A673 (cell line): ENCODE results near the gene LDB1. TPM values are rescaled to one million over a fixed set of nuclear protein-coding genes. Genes with fewer than 3 reads are reported as not detected.

Source experiments
- BruUV-seq: library from RNA; stranded (reverse); fragments of 400-500 nt; replicated peaks from 2 replicates; lab custom pipeline; 2021; lab: Mats Ljungman, UMichigan
- CTCF ChIA-PET: fragments of 300-600 bp; sonication (Branson Sonifier 250); formaldehyde crosslinking; loops from one replicate; lab custom pipeline; 2022; ENCODE audit warnings: antibody characterized with exemption; lab: Charles Lee
- POLR2A ChIA-PET: fragments of 300-600 bp; sonication (Branson Sonifier 250); formaldehyde crosslinking; loops from one replicate; lab custom pipeline; 2022; ENCODE audit warnings: antibody characterized with exemption; ENCODE audit not compliant: low non-redundant PET; lab: Charles Lee
- DNase-seq: peaks from one replicate; pipeline ENCODE4 v3.0.0-alpha.2; 2015; ENCODE audit warnings: low spot score
- H3K27ac ChIP-seq: fragments of 200-600 bp; sonication (generic); 2 replicates; pipeline ENCODE4 v1.5.1; 2016; ENCODE audit warnings: mixed run types, low read depth, mild to moderate bottlenecking, mixed read lengths, antibody characterized with exemption, low read length; ENCODE audit not compliant: poor library complexity, severe bottlenecking
- H3K27me3 ChIP-seq: fragments of 200-600 bp; sonication (generic); replicated peaks from 2 replicates; pipeline ENCODE4 v1.6.1; 2017; ENCODE audit warnings: mixed run types, low read depth, mild to moderate bottlenecking, mixed read lengths, antibody characterized with exemption, low read length; ENCODE audit not compliant: insufficient read depth, poor library complexity
- H3K36me3 ChIP-seq: fragments of 200-600 bp; sonication (generic); 2 replicates; pipeline ENCODE4 v1.6.1; 2016; ENCODE audit warnings: mixed run types, mild to moderate bottlenecking, mixed read lengths, antibody characterized with exemption, low read length; ENCODE audit not compliant: insufficient read depth, poor library complexity, severe bottlenecking
- H3K4me1 ChIP-seq: fragments of 200-600 bp; sonication (generic); 2 replicates; pipeline ENCODE4 v1.6.1; 2017; ENCODE audit warnings: mixed run types, mild to moderate bottlenecking, mixed read lengths, antibody characterized with exemption, low read length; ENCODE audit not compliant: insufficient read depth, poor library complexity, severe bottlenecking
- H3K4me3 ChIP-seq: fragments of 200-600 bp; sonication (generic); 2 replicates; pipeline ENCODE4 v1.5.1; 2016; ENCODE audit warnings: low read depth, mixed run types, mild to moderate bottlenecking, mixed read lengths, low read length; ENCODE audit not compliant: poor library complexity, severe bottlenecking
- H3K9me3 ChIP-seq: fragments of 200-600 bp; sonication (generic); 2 replicates; pipeline ENCODE4 v1.6.1; 2016; ENCODE audit warnings: mixed run types, low read depth, mild to moderate bottlenecking, mixed read lengths, antibody characterized with exemption, low read length; ENCODE audit not compliant: poor library complexity, severe bottlenecking
- EZH2 ChIP-seq: fragments of 200-600 bp; sonication (generic); IDR thresholded peaks from 2 replicates; pipeline ENCODE4 v1.6.1; 2017; ENCODE audit warnings: borderline replicate concordance, low read depth, mild to moderate bottlenecking, mixed read lengths, antibody characterized with exemption, low read length; ENCODE audit not compliant: poor library complexity, severe bottlenecking
- intact Hi-C: fragments of 100-400 bp; cut with micrococcal nuclease; formaldehyde crosslinking; loops from one replicate; pipeline ENCODE4 v1.10.0; 2022; ENCODE audit not compliant: unreplicated experiment
- total RNA-seq: library from RNA; stranded (reverse); gene quantifications from 2 replicates; pipeline ENCODE4 v1.2.3, GENCODE V29; 2021
- TF ChIP-seq, protein P1 (sequence below): fragments of 300-800, 200-600 bp; sonication (generic); conservative IDR thresholded peaks from 2 replicates; pipeline ENCODE4 v1.5.1; 2017; ENCODE audit warnings: low read depth, mild to moderate bottlenecking, antibody characterized with exemption, low read length, moderate library complexity, mixed read lengths

The LDB1 gene
- total RNA-seq, 1 experiment from 2014 or later = 78.5 TPM

DNA sequence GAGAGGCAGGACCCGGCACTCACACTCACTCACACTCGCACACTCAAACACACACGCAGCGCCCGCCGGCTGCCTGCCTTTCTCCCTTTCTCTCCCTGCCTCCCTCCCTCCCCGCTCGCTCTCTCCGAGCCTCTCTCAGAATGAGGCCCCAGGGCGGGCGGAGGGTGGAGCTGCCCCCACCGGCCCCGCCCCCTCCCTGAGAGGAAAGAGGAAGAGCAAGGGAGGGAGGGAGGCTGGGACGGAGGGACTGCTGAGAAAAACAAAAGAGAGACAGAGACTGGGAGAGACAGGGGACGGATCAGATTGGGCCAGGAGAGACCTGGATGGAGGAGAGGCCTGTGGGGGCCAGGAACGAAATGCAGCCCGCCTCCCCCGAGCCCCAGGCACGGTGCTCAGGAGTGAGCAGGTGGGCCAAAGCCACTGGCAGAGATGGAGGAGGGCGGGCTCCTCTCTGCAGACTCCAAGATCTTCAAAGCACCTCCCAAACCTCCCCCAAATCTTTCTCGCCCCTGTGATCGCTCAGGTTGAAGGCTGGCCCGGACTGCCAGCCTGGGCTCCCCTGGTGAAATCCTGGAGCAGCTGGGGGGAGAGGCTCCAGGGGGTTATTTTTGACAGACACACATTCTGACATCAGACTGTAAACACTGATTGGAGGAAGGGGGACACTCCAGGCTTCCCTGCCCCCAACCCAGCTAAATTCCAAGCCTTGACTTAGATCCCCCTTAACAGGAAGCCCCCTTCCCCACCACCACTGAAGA is 5.1 kb downstream of the LDB1 start:
- CTCF ChIA-PET = interaction anchor here (1.1 kb wide), 1 partner anchor 274 kb away, joined by 3 read pairs; no protein-coding TSS in a partner anchor
- intact Hi-C loops = no loop called here
- POLR2A ChIA-PET = interaction anchor here (0.6 to 0.7 kb wide), 4 partner anchors 13 to 133 kb away, joined by 3 to 11 read pairs (median 6); no protein-coding TSS in a partner anchor

DNA sequence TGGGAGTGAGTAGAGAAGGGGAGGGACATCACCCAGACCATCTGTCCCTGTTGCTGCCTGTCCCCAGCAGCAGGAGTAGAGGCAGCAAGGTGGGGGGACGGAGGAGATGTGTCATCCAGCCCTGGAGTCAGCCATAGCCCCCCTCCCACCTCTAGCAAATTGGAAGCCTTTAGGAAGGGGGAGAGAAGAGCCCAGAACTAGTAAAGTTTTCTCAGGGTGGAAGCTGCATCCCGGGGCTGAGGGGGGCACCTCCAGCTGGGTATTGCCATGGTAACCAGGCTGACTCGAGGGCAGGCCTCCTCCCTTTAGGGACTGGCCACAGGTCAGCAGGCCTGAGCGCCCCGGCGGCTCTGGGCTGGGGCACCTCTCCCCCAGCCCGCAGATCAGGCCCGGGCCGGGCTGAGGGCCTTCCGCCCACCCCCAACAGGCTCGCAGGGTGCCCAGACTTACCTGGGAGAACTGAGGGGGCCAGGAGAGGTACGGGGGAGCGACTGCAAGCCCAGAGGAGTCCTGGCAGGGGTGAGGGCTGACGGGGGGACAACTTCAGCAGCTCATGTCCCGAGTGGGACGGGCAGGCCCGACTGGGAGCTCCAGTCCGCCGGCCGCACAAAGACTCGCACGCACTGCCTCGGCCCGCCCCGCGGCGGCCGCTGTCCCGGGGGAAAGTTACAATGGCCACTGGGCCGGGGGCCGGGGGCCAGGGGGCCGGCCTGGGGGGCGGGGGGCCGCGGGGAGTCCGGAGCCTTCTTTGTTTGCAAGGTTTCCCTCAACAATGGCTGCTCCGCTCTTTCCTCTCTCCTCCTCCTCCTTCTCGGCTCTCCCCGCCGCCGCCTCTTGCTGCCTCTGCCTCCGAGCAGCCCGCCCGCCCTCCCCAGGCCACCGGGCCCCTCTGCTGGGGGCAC is 6.0 kb downstream of the LDB1 start:
- intact Hi-C loops = no loop called here
- Histone ChIP-seq H3K36me3 (peaks cover 25% of the 10 kb centered on the region), H3K27ac (peak overlapping the region; percentile 84), H3K4me3 (peak overlapping the region; percentile 96), H3K9me3 (no peaks in the 10 kb centered on the region), H3K4me1 (peaks cover 54% of the 10 kb centered on the region), H3K27me3 (no peaks in the 10 kb centered on the region)
- BruUV-seq = no TSS peak
- CTCF ChIA-PET = interaction anchor here (0.6 to 1.1 kb wide), 2 partner anchors 238 to 273 kb away, joined by 3 read pairs; no protein-coding TSS in a partner anchor
- no peak for TF ChIP-seq EZH2
- TF ChIP-seq, protein P1, sequence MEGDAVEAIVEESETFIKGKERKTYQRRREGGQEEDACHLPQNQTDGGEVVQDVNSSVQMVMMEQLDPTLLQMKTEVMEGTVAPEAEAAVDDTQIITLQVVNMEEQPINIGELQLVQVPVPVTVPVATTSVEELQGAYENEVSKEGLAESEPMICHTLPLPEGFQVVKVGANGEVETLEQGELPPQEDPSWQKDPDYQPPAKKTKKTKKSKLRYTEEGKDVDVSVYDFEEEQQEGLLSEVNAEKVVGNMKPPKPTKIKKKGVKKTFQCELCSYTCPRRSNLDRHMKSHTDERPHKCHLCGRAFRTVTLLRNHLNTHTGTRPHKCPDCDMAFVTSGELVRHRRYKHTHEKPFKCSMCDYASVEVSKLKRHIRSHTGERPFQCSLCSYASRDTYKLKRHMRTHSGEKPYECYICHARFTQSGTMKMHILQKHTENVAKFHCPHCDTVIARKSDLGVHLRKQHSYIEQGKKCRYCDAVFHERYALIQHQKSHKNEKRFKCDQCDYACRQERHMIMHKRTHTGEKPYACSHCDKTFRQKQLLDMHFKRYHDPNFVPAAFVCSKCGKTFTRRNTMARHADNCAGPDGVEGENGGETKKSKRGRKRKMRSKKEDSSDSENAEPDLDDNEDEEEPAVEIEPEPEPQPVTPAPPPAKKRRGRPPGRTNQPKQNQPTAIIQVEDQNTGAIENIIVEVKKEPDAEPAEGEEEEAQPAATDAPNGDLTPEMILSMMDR = no peak
- POLR2A ChIA-PET = interaction anchor here (0.7 kb wide), 2 partner anchors 13 to 133 kb away, joined by 3 to 11 read pairs; no protein-coding TSS in a partner anchor
- DNase-seq = no peak

More for the DNA sequence above, 5.1 kb downstream of the LDB1 start:
- Histone ChIP-seq H3K36me3 (peaks cover 18% of the 10 kb centered on the region), H3K4me1 (peaks cover 58% of the 10 kb centered on the region), H3K9me3 (no peaks in the 10 kb centered on the region), H3K4me3 (peak overlapping the region; percentile 96), H3K27ac (peak overlapping the region; percentile 81), H3K27me3 (no peaks in the 10 kb centered on the region)
- no TSS peak for BruUV-seq
- TF ChIP-seq, protein P1 = no peak
- TF ChIP-seq EZH2 = no peak
- peak; percentile 97 for DNase-seq
